Inferior parietal cortex (tissue), 1 donor: ENCODE data around the gene RAD9B.
"Not testable (repeated sequence)": the region's sequence is repeated elsewhere in the genome, so short reads cannot be mapped to it uniquely, and the experiment has no call there.

Source experiments
- DNase-seq: peaks from one replicate; pipeline ENCODE4 v3.0.0-alpha.2; 2016; ENCODE audit errors: extremely low spot score

RAD9B gene

DNA sequence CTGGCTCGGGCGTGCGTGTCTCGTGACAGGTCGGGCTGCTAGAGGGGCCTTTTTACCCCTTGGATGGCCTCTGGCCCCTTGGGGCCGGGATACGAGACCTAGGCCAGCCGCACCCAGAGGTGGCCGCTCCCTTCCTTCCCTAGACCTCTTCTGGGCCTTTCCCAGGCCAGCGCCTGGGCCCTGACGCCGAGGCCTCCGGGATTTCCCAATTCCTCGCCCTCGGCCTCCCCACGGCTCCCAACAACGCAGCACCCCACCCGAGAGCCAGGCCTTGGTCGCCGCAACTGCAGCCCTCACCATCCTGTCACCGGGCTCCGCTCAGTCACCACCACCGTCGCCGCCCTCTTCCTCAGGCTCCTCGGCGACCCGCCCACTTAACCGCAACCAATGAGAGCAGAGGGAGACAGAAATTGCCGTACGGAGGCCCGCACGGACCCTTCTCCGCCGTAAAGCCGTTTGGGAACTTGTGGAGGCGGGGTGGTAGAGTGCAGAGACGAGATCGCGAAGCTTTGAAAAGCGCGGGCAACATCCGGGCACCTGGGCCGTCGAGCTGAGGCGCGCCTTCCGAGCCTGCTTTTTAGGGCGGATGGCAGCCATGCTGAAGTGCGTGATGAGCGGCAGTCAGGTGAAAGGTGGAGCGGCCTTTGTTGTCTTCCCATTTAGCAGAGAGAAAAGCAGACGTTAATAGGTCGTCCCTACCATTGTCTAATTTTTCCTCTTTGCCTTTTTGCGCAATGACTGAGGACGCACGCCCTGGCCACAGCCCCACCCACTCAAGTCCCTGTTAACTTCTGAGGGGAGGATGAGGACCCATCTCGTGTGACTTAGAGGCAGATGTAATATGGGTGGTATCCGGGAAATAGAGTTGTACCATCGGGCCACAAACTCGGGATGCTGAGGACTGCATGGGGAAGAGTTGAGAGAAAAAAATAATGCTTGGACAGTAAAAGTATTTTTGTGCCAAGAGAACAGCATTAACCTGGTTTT, at the start of gene RAD9B, which contains the start of gene VPS29:
Gene RAD9B (plus strand): TSS at position 580 of the 987 bp plus-strand sequence. CDS start 7 bp downstream, at position 587.
Gene VPS29 (minus strand): TSS at position 360 of the 987 bp plus-strand sequence. CDS start 60 bp downstream, at position 300.
- peak; percentile 99 for DNase-seq

GRCh38 chr12:110453569-110454296, 48.4 kb upstream of the RAD9B start:
- no peak for DNase-seq

- DNase-seq = no peak
Measured at GRCh38 chr12:110458756-110459155, 43.4 kb upstream of the RAD9B start.

DNA sequence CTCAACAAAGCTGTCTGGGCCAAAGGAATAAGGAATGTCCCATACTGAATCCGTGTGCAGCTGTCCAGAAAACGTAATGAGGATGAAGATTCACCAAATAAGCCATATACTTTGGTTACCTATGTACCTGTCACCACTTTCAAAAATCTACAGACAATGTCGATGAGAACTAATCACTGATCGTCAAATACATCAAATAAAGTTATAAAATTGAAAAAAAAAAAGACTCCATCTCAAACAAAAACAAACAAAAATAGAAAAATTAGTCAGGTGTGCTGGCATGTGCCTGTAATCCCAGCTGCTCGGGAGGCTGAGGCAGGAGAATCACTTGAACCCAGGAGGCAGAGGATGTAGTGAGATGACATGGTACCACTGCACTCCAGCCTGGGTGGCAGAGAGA, 40.9 kb upstream of the RAD9B start:
- DNase-seq = not testable (repeated sequence)

DNA sequence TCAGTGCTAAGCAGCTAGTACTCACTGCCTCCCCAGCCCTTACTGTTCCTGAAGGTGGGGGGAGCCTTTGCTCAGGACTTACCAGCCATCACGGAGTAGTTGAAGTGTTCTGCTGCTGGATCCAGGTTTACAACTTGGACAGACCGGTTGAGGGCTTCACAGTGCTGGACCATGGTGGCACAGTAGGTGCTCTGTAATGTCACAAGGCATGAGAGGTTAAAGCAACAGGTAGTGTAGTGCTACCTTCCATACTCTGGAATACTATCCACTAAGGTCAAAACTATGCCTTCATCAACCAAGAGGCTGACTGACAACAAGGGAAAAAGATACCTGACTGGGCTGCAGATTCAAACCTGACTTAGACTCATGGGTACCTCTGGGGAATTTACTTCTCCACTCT, 37.1 kb upstream of the RAD9B start:
- DNase-seq = no peak

GRCh38 chr12:110465765-110466164, 36.4 kb upstream of the RAD9B start:
- DNase-seq = not testable (repeated sequence)

DNA sequence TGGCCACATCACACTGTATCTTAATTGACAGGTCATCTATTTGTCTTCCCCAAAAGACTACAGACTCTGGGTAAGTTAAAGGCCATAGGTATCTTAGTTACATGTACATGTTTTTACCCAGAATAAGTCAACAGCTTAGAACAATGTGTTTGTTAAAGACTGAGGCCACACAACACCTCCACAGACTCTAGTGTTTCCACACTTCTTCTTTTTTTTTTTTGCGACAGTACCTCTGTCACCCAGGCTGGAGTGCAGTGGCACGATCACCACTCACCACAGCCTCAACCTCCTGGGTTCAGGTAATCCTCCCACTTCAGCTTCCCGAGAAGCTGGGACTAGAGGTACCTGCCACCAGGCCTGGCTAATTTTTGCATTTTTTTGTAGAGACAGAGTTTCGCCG, 35.3 kb upstream of the RAD9B start:
- DNase-seq = no peak

- no peak for DNase-seq
Measured at GRCh38 chr12:110467847-110468213, 34.3 kb upstream of the RAD9B start.

DNA sequence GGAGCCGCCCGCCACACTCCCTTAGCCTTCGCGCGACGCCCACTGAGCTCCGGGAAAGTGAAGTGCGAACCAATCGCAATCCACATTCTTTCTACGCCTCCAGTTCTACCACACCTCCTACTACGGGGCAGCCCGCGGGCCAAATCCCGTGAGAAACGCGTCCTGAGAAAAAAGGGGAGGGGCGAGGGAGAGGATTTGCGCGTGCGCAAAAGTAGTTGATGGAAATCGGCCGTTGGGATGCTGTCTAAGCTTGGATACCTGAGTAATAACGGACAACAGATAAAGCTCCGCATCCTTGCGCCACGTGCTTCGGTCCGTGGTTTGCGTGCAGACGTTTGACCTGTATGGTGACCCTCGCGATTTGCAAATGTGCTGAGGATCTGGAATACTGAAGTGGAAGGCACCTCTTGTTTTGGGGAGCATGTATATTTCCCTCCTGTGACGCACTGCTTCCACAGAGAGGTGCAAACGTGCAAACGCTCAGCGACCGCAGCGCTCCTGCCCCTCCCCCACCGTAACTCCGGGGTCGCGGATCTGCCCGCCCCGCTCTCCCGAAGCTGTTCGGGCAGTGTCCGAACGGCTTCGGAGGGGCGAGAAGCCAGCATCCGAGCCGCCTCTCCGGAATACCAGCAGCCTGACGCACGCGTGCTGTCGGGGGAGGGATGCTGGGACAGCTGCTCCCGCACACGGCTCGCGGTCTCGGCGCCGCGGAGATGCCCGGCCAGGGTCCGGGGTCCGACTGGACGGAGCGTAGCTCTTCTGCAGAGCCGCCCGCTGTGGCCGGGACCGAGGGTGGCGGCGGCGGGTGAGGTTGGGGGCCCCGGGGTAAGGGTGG, 33.7 kb upstream of the RAD9B start, which contains the start of the genes FAM216A and GPN3:
Gene FAM216A (plus strand): TSS at position 632 of the 835 bp plus-strand sequence. CDS start 31 bp downstream, at position 663.
Gene GPN3 (minus strand): TSS at position 44 of the 835 bp plus-strand sequence. CDS start 54 bp downstream, outside the sequence.
- DNase-seq = peak; percentile 99

GRCh38 chr12:110475426-110475825, 26.7 kb upstream of the RAD9B start:
- no peak for DNase-seq

- no peak for DNase-seq
Measured at GRCh38 chr12:110498984-110499706, 3.0 kb upstream of the RAD9B start.

GRCh38 chr12:110501399-110501751, 756 bp upstream of the RAD9B start:
- no peak for DNase-seq

GRCh38 chr12:110503432-110503831, 1.3 kb downstream of the RAD9B start:
- no peak for DNase-seq

- no peak for DNase-seq
Measured at GRCh38 chr12:110505332-110505731, 3.2 kb downstream of the RAD9B start.

DNA sequence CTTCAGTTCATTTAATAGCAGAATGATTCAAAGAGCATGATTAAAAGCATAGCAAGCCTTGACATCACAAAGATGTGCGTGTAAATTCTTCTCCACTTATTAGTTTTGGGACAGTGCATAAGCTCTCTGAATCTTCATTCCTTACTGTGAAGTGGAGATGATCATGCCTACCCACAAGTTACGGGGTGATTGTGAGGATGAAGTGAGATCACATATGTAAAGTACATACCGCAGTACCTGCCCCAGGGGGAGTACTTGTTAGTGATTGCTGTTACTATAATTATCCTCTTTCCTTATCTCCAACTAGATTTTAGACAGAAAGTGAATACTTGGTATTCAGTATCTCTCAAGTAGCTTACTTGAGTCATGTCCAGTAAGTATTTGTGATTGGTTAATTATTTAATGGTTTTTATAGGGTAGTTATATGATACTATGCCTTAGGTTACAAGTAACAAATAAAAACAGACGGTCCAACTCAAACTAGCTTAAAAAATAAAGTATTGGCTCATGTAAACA, 6.0 kb downstream of the RAD9B start:
- no peak for DNase-seq

- DNase-seq = no peak
Measured at GRCh38 chr12:110513842-110514241, 11.7 kb downstream of the RAD9B start.

GRCh38 chr12:110514363-110514762, 12.2 kb downstream of the RAD9B start:
- no peak for DNase-seq

DNA sequence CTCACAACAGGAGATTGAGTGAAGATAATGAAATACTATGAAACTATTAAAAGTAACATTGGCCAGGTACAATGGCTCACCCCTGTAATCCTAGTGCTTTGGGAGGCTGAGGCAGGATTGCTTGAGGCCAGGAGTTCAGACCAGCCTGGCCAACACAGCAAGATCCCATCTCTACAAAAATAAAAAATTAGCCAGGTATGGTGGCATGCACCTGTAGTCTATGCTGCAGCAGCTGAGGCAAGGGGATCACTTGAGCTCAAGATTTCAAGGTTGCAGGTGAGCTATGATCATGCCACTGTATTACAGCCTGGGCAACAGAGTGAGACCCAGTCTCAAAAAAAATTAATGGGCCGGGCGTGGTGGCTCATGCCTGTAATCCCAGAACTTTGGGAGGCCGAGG, 14.9 kb downstream of the RAD9B start:
- no peak for DNase-seq

- not testable (repeated sequence) for DNase-seq
Measured at GRCh38 chr12:110518014-110518413, 15.9 kb downstream of the RAD9B start.

DNA sequence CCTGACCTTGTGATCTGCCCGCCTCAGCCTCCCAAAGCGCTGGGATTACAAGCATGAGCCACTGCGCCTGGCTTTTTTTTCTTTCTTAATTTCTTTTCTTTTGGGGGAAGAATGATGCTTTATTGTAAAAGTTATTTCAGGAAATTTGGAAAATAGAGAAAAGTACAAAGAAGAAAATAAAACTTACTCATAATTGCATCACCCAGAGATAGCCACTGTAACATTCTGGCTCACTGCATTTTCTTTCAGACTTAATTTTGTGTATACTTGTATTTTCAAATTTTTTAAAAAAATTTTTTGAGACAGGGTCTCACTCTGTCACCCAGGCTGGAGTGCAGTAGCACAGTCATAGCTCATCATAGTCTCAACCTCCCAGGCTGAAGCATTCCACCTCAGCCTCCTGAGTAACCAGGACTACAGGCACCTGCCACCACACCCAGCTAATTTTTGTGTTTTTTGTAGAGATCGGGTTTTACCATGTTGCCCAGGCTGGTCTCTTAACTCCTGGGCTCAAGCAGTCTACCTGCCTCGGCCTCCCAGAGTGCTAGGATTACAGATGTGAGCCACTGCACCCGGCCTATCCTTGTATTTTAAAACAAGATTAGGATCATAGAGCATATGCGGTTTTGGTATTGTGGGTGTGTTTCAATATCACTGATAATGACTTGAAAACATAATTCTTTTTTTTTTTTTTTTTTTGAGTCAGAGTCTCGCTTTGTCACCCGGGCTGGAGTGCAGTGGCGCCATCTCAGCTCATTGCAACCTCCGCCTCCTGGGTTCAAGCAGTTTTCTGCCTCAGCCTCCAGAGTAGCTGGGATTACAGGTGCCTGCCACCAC, 19.0 kb downstream of the RAD9B start:
- not testable (repeated sequence) for DNase-seq
